H1 (cell line): ENCODE results near the gene DIS3L. TPM values are rescaled to one million over a fixed set of nuclear protein-coding genes. Genes with fewer than 3 reads are reported as not detected.
"Not testable (repeated sequence)": the region's sequence is repeated elsewhere in the genome, so short reads cannot be mapped to it uniquely, and the experiment has no call there.

Source experiments
- CTCF ChIA-PET: fragments of 300-600 bp; sonication (Branson Sonifier 250); formaldehyde crosslinking; loops from one replicate; lab custom pipeline; 2021; ENCODE audit not compliant: partially characterized antibody; lab: Charles Lee
- POLR2A ChIA-PET: fragments of 300-600 bp; sonication (Branson Sonifier 250); formaldehyde crosslinking; loops from one replicate; lab custom pipeline; 2021; ENCODE audit warnings: inconsistent platforms; ENCODE audit not compliant: partially characterized antibody; lab: Charles Lee
- DNase-seq, 2 experiments: peaks; one replicate each; pipeline versions ENCODE4 v3.0.0 to v3.0.0-alpha.2; 2010 to 2022; ENCODE audit warnings: low spot score in 2 of 2, low read depth in 1 of 2, mixed read lengths in 1 of 2
- FAIRE-seq: peaks from 2 replicates; lab custom pipeline; 2011; peaks lifted over from hg19 to GRCh38; lab: Jason Lieb, UNC
- H2AFZ ChIP-seq: 2 replicates; pipeline ENCODE4 v1.8.1; 2012; ENCODE audit warnings: low read length, inconsistent platforms
- H2AK5ac ChIP-seq: 2 replicates; pipeline ENCODE4 v1.6.1; 2013; ENCODE audit warnings: low read depth, low read length
- H2BK120ac ChIP-seq: replicated peaks from 2 replicates; pipeline ENCODE3; 2013; ENCODE audit warnings: low read depth, low read length, inconsistent platforms
- H2BK12ac ChIP-seq: 2 replicates; pipeline ENCODE4 v1.6.1; 2013; ENCODE audit warnings: low read depth, low read length
- H2BK15ac ChIP-seq: 2 replicates; pipeline ENCODE4 v1.6.1; 2013; ENCODE audit warnings: low read length
- H2BK20ac ChIP-seq: 2 replicates; pipeline ENCODE4 v1.6.1; 2013; ENCODE audit warnings: low read length
- H2BK5ac ChIP-seq: 2 replicates; pipeline ENCODE4 v1.6.1; 2013; ENCODE audit warnings: low read depth, low read length
- H3K14ac ChIP-seq: 2 replicates; pipeline ENCODE4 v1.6.1; 2013; ENCODE audit warnings: inconsistent platforms; ENCODE audit not compliant: insufficient read length
- H3K18ac ChIP-seq: 2 replicates; pipeline ENCODE4 v1.6.1; 2013; ENCODE audit warnings: low read length; ENCODE audit errors: extremely low read depth
- H3K23ac ChIP-seq: 2 replicates; pipeline ENCODE4 v1.6.1; 2013; ENCODE audit warnings: inconsistent platforms; ENCODE audit not compliant: insufficient read length
- H3K23me2 ChIP-seq: 2 replicates; pipeline ENCODE4 v1.6.1; 2013; ENCODE audit warnings: low read depth, low read length
- H3K27ac ChIP-seq: 2 replicates; pipeline ENCODE4 v1.6.1; 2011; ENCODE audit warnings: low read depth, low read length, inconsistent platforms
- H3K27me3 ChIP-seq, 4 experiments: replicated peaks in 1 of 4; 1 replicate in 1 of 4; 2 replicates in 3 of 4; pipeline versions ENCODE4 v1.6.1 to v1.8.1; 2011 to 2013; ENCODE audit warnings: low read length in 3 of 4, mild to moderate bottlenecking in 3 of 4, inconsistent platforms in 2 of 4, mixed read lengths in 2 of 4, moderate library complexity in 1 of 4; ENCODE audit not compliant: control insufficient read depth in 3 of 4, insufficient read depth in 3 of 4; ENCODE audit errors: extremely low read depth in 1 of 4
- H3K36me3 ChIP-seq, 4 experiments: 2 replicates each; pipeline versions ENCODE4 v1.6.1 to v1.8.1; 2011 to 2013; ENCODE audit warnings: mild to moderate bottlenecking in 4 of 4, low read length in 3 of 4, moderate library complexity in 2 of 4, control low read depth in 1 of 4, inconsistent platforms in 1 of 4; ENCODE audit not compliant: insufficient read depth in 4 of 4, control insufficient read depth in 2 of 4
- H3K4ac ChIP-seq: replicated peaks from 2 replicates; pipeline ENCODE3; 2013; ENCODE audit warnings: low read length, low read depth, mixed read lengths, inconsistent platforms; ENCODE audit not compliant: insufficient read length
- H3K4me1 ChIP-seq, 4 experiments: replicated peaks in 1 of 4; 1 replicate in 1 of 4; 2 replicates in 3 of 4; pipeline versions ENCODE4 v1.6.1 to v1.8.1; 2011 to 2013; ENCODE audit warnings: low read length in 3 of 4, inconsistent platforms in 2 of 4, mixed read lengths in 1 of 4; ENCODE audit not compliant: insufficient read depth in 4 of 4, control insufficient read depth in 3 of 4
- H3K4me2 ChIP-seq, 2 experiments: 2 replicates each; pipeline versions ENCODE4 v1.6.1 to v1.8.1; 2011 to 2013; ENCODE audit warnings: low read depth in 2 of 2, low read length in 2 of 2, control low read depth in 1 of 2, inconsistent platforms in 1 of 2, mild to moderate bottlenecking in 1 of 2; ENCODE audit not compliant: insufficient read depth in 1 of 2
- H3K4me3 ChIP-seq, 4 experiments: fragments of 200-600, 300-600 bp in 1 of 4; sonication (generic), shearing (Covaris generic), sonication (Bioruptor Twin) in 1 of 4; 2 replicates each; pipeline versions ENCODE4 v1.5.1 to v1.8.1; 2011 to 2016; ENCODE audit warnings: low read length in 4 of 4, low read depth in 3 of 4, control low read depth in 2 of 4, inconsistent platforms in 2 of 4, mild to moderate bottlenecking in 2 of 4, mixed read lengths in 1 of 4, moderate library complexity in 1 of 4; ENCODE audit not compliant: insufficient read depth in 2 of 4; ENCODE audit errors: extremely low read depth in 1 of 4
- H3K56ac ChIP-seq: replicated peaks from 2 replicates; pipeline ENCODE3; 2013; ENCODE audit warnings: low read depth, mild to moderate bottlenecking, mixed read lengths, low read length, inconsistent platforms; ENCODE audit not compliant: insufficient read length
- H3K79me1 ChIP-seq: 2 replicates; pipeline ENCODE4 v1.6.1; 2013; ENCODE audit warnings: low read depth, low read length, control low read depth
- H3K79me2 ChIP-seq, 2 experiments: 2 replicates each; pipeline versions ENCODE4 v1.6.1 to v1.8.1; 2012 to 2013; ENCODE audit warnings: low read length in 2 of 2, mild to moderate bottlenecking in 2 of 2, inconsistent platforms in 1 of 2; ENCODE audit not compliant: insufficient read depth in 2 of 2, control insufficient read depth in 1 of 2
- H3K9ac ChIP-seq, 4 experiments: replicated peaks in 1 of 4; 1 replicate in 1 of 4; 2 replicates in 3 of 4; pipeline versions ENCODE4 v1.6.1 to v1.8.1; 2011 to 2013; ENCODE audit warnings: low read depth in 3 of 4, low read length in 3 of 4, control low read depth in 2 of 4, mild to moderate bottlenecking in 2 of 4, moderate library complexity in 2 of 4, inconsistent platforms in 1 of 4; ENCODE audit errors: extremely low read depth in 1 of 4
- H3K9me3 ChIP-seq, 2 experiments: 2 replicates each; pipeline versions ENCODE4 v1.6.1 to v1.8.1; 2012 to 2013; ENCODE audit warnings: mild to moderate bottlenecking in 2 of 2, moderate library complexity in 2 of 2, control low read depth in 1 of 2, inconsistent platforms in 1 of 2, low read depth in 1 of 2, low read length in 1 of 2, mixed read lengths in 1 of 2; ENCODE audit not compliant: insufficient read depth in 2 of 2
- H4K20me1 ChIP-seq, 2 experiments: replicated peaks in 1 of 2; 2 replicates each; pipeline versions ENCODE3 to v1.8.1; 2011 to 2013; ENCODE audit warnings: inconsistent platforms in 2 of 2, low read length in 2 of 2, mild to moderate bottlenecking in 1 of 2; ENCODE audit not compliant: insufficient read depth in 2 of 2, control insufficient read depth in 1 of 2
- H4K5ac ChIP-seq: 2 replicates; pipeline ENCODE4 v1.6.1; 2013; ENCODE audit warnings: low read length, low read depth, mixed read lengths, inconsistent platforms; ENCODE audit not compliant: insufficient read length
- H4K8ac ChIP-seq: 2 replicates; pipeline ENCODE4 v1.8.0; 2013; ENCODE audit warnings: mild to moderate bottlenecking, moderate library complexity, low read length, inconsistent platforms; ENCODE audit not compliant: insufficient read depth; ENCODE audit errors: extremely low read depth
- H4K91ac ChIP-seq: replicated peaks from 2 replicates; pipeline ENCODE3; 2013; ENCODE audit warnings: low read length, mixed read lengths, inconsistent platforms; ENCODE audit not compliant: insufficient read length
- WGBS, 2 experiments: shearing (Covaris generic) in 1 of 2; methylation state at CpG; one replicate each; pipeline versions ENCODE4 v1.1.6 to v1.1.7; 2013 to 2015; ENCODE audit warnings: low lambda C conversion rate in 2 of 2, mixed read lengths in 2 of 2, inconsistent platforms in 1 of 2, low coverage in 1 of 2, missing lambda C conversion rate in 1 of 2; ENCODE audit not compliant: insufficient replicate concordance in 2 of 2, insufficient coverage in 1 of 2, insufficient read length in 1 of 2; ENCODE audit errors: extremely low coverage in 1 of 2, missing lambda C conversion rate in 1 of 2; 5-methylcytosine and 5-hydroxymethylcytosine counted together
- polyA plus RNA-seq, 7 experiments: library from polyadenylated mRNA; depleted of rRNA in 3 of 7; stranded (reverse) in 5 of 7; unstranded in 2 of 7; fragments of >200 nt in 5 of 7; fragments of 200-250 nt in 2 of 7; gene quantifications; 1 replicate in 5 of 7; 2 replicates in 1 of 7; 4 replicates in 1 of 7; pipeline versions ENCODE4 v1.2.1 to v1.2.3, GENCODE V29; 2011 to 2013; ENCODE audit warnings: missing spikeins in 2 of 7, mixed read lengths in 2 of 7
- total RNA-seq: library from RNA; stranded (reverse); fragmentation: NEBNext Ultra II Directional; extraction: Animal tissue kit (Norgen Biotek cat#: 25700); gene quantifications from 2 replicates; pipeline ENCODE4 v1.2.1, GENCODE V29; 2021

DIS3L gene
- total and polyA plus RNA-seq, 2 of the 8 experiments (the other 6 are each of a cell fraction or from before 2014, with no cell fraction given) = 8.7 to 25.0 TPM

GRCh38 chr15:66348530-66348929 lies 55.2 kb downstream of the DIS3L start:
- H3K27ac ChIP-seq, H2BK20ac ChIP-seq, H2BK5ac ChIP-seq, H3K27me3 ChIP-seq, H2BK12ac ChIP-seq, H3K14ac ChIP-seq, H2AK5ac ChIP-seq, H2BK15ac ChIP-seq, DNase-seq, CTCF ChIA-PET, H2BK120ac ChIP-seq, H4K91ac ChIP-seq, H2AFZ ChIP-seq, H3K4me3 ChIP-seq, H3K79me2 ChIP-seq, H3K4me2 ChIP-seq, H3K4ac ChIP-seq, H3K23ac ChIP-seq, H4K8ac ChIP-seq, H3K9me3 ChIP-seq, H3K9ac ChIP-seq, H4K20me1 ChIP-seq, H3K56ac ChIP-seq, H3K18ac ChIP-seq, H4K5ac ChIP-seq, H3K4me1 ChIP-seq, H3K79me1 ChIP-seq, H3K23me2 ChIP-seq, FAIRE-seq: not testable (repeated sequence)
- peaks cover 4 to 55% (median 28%) of the 10 kb centered on the region in 4 experiments for H3K36me3 ChIP-seq
- 80% methylated on average over 5 of the region's 5 CpGs; no CpG with 5 or more reads in 1 of the 2 experiments for WGBS, 2 experiments
- POLR2A ChIA-PET = interaction anchor here (0.7 to 0.8 kb wide), 2 partner anchors 10 to 16 kb away, joined by 3 read pairs; no protein-coding TSS in a partner anchor
